Activated CD4-positive, alpha-beta T cell treated with anti-CD3 and anti-CD28 coated beads for 48 hours (primary cell): ENCODE data around the gene PPP1R12A.
"Not testable (repeated sequence)": the region's sequence is repeated elsewhere in the genome, so short reads cannot be mapped to it uniquely, and the experiment has no call there.

Experiments
- DNase-seq: peaks from one replicate; pipeline ENCODE4 v3.0.0-alpha.2; 2020

The PPP1R12A gene

GRCh38 chr12:79935021-79935623, at the start of gene PPP1R12A:
TSS of gene PPP1R12A (minus strand) at chr12:79935097. CDS start at chr12:79934931, 166 bp downstream.
- peak; percentile 96 for DNase-seq

- DNase-seq, result no peak
Observed at GRCh38 chr12:79983986-79984620, 49.2 kb upstream of the PPP1R12A start.

GRCh38 chr12:79983492-79983891, 48.6 kb upstream of the PPP1R12A start:
- DNase-seq, result no peak

- no peak for DNase-seq
Observed at GRCh38 chr12:79982086-79983062, 47.5 kb upstream of the PPP1R12A start.

GRCh38 chr12:79978692-79979091, 43.8 kb upstream of the PPP1R12A start:
- no peak for DNase-seq

GRCh38 chr12:79977856-79978460, 43.1 kb upstream of the PPP1R12A start:
- DNase-seq, result not testable (repeated sequence)

- DNase-seq, result no peak
Observed at GRCh38 chr12:79975143-79975542, 40.2 kb upstream of the PPP1R12A start.

- no peak for DNase-seq
Observed at GRCh38 chr12:79973801-79974200, 38.9 kb upstream of the PPP1R12A start.

GRCh38 chr12:79964100-79964627, 29.3 kb upstream of the PPP1R12A start:
- DNase-seq, result no peak

GRCh38 chr12:79961411-79961810, 26.5 kb upstream of the PPP1R12A start:
- DNase-seq, result no peak

- no peak for DNase-seq
Observed at GRCh38 chr12:79959484-79959883, 24.6 kb upstream of the PPP1R12A start.

GRCh38 chr12:79956896-79957295, 22.0 kb upstream of the PPP1R12A start:
- no peak for DNase-seq

- DNase-seq, result no peak
Observed at GRCh38 chr12:79955561-79955960, 20.7 kb upstream of the PPP1R12A start.

GRCh38 chr12:79954037-79954610, 19.2 kb upstream of the PPP1R12A start:
- no peak for DNase-seq

- no peak for DNase-seq
Observed at GRCh38 chr12:79949098-79949497, 14.2 kb upstream of the PPP1R12A start.

GRCh38 chr12:79945433-79945832, 10.5 kb upstream of the PPP1R12A start:
- no peak for DNase-seq

- no peak for DNase-seq
Observed at GRCh38 chr12:79944565-79944964, 9.7 kb upstream of the PPP1R12A start.

GRCh38 chr12:79942846-79943245, 7.9 kb upstream of the PPP1R12A start:
- not testable (repeated sequence) for DNase-seq

GRCh38 chr12:79939728-79940310, 4.9 kb upstream of the PPP1R12A start:
- no peak for DNase-seq

GRCh38 chr12:79938843-79939242, 3.9 kb upstream of the PPP1R12A start:
- DNase-seq, result no peak

- DNase-seq, result no peak
Observed at GRCh38 chr12:79936670-79937069, 1.8 kb upstream of the PPP1R12A start.
